ENCODE results near the gene GPRIN2.
"Not testable (repeated sequence)": the region's sequence is repeated elsewhere in the genome, so short reads cannot be mapped to it uniquely, and the experiment has no call there.

GPRIN2 gene

GRCh38 chr10:46536171-46536570, 20.3 kb downstream of the GPRIN2 start:
- TF ChIP-seq ZNF274 (IDR thresholded peaks at IDR 0.05; ENCODE audit: low read depth, low read length) = no peak
- H3K4me3 ChIP-seq (ENCODE audit: low read length) = no peak overlapping the region

DNA sequence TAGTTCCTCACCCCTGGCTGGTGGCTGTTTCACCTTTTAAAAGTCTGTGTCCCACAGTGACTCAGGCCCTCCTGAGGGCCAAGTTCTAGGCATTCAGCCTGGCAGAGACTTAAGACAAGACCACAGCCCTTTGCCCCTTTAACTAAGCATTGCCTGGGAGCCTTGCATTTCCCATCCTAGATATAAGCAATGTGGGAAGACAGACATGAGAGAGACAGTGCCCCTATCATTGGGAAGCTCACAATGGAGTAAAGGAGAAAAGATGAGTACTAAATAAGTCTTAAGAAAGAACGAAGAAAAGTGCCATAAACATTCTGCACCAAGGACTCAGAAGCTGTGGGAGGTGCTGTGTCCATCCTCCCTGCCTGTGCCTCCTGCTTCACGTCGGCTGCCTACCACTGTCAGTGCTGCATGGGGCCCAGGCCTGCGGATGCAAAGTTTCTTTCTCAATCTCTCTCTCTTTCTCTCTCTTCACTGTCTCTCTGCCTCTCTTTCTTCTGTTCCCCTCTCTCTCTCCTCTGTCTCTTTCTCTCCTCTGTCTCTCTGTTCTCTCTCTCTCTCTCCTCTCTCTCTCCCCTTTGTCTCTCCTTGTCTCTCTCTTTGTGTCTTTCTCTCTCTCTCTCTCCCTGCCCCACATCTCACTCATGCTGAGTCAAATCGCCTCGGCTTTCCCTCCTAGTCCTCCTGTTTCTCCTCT, 21.5 kb downstream of the GPRIN2 start:
- TF ChIP-seq ZNF274 (IDR thresholded peaks at IDR 0.05; ENCODE audit: low read depth, low read length) = no peak
- no peak overlapping the region for H3K4me3 ChIP-seq (ENCODE audit: low read length)

GRCh38 chr10:46532256-46532655, 24.2 kb downstream of the GPRIN2 start:
- H3K4me3 ChIP-seq (ENCODE audit: low read length) = not testable (repeated sequence)

DNA sequence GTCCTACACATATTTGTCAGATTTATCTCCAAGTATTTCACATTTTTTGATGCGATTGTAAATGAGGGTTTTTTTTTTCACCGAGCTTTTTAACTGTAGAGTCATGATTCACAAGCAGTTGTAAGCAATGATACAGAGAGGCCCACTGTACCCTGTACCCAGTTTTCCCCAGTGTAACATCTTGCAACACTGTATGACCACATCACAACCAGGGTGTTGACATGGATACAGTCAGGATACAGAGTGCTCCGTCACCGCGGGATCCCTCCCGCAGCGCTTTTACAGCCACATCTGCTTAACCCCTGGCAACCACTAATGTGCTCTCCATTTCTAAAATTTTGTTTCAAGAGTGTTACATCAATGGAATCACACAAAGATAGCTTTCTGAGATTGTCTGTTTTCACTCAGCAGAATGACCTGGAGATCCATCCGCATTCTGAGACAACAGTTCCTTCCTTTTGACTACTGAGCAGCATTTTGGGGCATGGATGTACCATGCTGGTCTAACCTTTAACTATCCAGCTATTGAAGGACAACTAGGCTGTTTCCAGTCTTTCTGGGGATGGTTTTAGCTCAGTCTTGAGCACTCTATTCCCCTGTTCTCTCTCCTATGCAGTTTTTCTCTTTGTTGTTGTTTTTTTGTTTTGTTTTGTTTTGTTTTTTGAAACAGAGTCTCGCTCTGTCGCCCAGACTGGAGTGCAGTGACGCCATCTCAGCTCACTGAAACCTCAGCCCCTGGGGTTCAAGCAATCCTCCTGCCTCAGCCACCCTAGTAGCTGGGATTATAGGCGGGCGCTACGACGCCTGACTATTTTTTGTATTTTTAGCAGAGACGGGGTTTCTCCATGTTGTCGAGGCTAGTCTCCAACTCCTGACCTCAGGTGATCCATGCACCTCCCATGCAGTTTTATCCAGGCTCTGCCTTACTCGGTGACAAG, 25.9 kb downstream of the GPRIN2 start:
- no peak overlapping the region for H3K4me3 ChIP-seq (ENCODE audit: low read length)
- no peak for TF ChIP-seq ZNF274 (IDR thresholded peaks at IDR 0.05; ENCODE audit: low read depth, low read length)

DNA sequence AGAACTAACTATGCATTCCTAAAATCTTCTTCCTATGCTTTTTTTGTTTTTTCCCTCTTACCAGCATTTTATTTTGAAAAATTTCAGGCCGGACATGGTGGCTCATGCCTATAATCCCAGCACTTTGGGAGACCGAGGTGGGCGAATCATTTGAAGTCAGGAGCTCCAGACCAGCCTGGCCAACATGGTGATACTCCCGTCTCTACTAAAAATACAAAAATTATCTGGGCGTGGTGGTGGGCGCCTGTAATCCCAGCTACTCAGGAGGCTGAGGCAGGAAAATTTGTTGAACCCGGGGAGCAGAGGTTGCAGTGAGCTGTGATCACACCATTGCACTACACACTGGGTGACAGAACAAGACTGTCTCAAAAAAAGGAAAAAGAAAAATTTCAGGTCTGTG, 26.7 kb downstream of the GPRIN2 start:
- H3K4me3 ChIP-seq (ENCODE audit: low read length) = not testable (repeated sequence)

DNA sequence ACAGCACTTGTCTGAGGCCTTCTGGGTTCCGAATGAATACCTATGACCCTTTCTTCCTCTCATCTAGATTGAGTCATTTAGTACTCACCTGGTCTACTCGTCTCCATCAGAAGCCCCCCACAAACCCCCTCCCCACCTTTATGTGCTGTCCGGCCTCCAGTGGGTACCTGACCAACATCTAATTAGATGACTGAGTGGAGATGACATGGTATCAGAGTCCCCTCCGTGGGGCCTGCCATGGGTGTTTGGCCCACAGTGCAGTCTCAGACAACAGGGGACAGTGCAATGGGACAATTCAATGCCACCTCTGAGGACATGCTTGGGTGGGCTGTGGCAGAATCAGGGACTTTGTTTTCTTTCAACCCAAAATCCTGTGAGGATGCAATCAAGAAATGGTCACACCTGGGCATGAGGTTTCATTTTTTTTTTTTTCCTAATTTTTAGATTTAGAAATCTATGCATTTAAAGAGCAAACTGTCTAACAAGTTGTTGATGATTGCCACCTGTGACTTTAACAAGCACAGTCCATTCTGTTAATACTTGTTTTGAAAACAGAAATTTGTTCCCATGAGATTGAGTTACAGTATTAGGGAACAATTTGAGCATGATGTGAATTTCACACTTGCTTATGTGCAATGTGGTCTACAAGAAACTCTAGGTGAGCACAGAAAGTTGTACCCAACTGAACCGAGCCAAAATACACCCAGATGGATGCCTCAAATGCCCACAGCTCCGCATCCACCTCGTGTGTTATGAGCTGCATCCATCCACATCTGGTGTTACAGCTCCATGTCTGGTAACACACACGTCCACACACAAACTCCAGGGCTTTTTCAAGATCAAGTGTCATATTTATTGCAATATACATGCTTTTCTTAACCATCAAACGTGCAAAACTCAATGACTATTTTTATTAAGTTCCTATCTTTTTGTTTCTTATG, 27.5 kb downstream of the GPRIN2 start:
- no peak overlapping the region for H3K4me3 ChIP-seq (ENCODE audit: low read length)
- no peak for TF ChIP-seq ZNF274 (IDR thresholded peaks at IDR 0.05; ENCODE audit: low read depth, low read length)

DNA sequence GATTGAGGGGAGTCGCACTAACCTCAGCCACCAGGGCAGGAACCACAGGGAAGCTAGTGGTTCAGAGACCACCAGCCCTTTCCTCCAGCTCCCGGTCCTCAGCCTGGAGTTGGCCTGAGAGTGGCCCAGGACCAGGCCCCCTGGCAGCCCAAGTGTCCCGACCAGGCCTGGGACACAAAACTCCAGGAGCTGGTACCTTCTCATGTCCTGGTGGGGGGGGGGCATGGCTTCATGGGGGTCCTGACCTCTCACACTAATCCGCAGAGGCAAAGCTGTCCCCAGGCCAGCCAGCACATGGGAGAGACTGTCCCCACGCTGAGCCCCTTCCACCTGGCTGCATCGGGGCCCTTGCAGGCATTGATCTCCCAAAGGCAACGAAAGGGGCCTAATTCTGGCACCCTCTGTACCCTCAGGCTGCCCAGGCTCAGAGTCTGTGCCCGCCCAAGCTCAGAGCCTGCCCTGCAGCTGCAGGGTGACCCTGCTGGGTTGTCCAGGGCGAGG, 28.2 kb downstream of the GPRIN2 start:
- no peak overlapping the region for H3K4me3 ChIP-seq (ENCODE audit: low read length)
- no peak for TF ChIP-seq ZNF274 (IDR thresholded peaks at IDR 0.05; ENCODE audit: low read depth, low read length)

DNA sequence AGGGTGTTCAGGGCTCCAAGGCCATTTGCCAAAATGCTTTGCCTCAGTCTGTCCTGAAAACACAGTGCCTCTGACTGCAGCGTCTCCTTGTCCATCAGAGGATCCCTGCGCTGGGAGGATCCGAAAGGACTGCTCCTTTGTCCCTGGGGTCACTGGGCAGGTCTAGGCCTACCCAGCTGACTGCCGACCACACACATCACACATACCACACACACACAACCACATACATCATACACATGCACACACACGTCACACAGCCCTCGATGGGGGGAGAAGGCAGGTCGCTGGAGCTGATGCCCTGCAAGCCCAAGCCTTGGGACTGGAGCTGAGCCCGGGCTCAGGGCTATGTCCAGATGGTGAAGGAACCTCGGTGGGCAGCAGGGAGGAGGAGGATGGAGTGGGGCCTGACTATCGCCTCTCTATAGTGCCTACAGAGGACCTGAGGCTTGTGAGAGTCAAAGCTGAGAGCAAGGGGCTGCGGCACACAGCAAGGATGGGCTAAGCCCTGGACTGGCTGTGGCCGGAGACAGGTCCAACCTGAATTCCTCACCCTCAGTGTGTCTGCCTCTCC, 29.1 kb downstream of the GPRIN2 start:
- no peak for TF ChIP-seq ZNF274 (IDR thresholded peaks at IDR 0.05; ENCODE audit: low read depth, low read length)
- H3K4me3 ChIP-seq (ENCODE audit: low read length) = no peak overlapping the region

- H3K4me3 ChIP-seq (ENCODE audit: low read length) = no peak overlapping the region
- TF ChIP-seq ZNF274 (IDR thresholded peaks at IDR 0.05; ENCODE audit: low read depth, low read length) = no peak
These were observed 29.8 kb downstream of the GPRIN2 start for GRCh38 chr10:46526682-46527038.

DNA sequence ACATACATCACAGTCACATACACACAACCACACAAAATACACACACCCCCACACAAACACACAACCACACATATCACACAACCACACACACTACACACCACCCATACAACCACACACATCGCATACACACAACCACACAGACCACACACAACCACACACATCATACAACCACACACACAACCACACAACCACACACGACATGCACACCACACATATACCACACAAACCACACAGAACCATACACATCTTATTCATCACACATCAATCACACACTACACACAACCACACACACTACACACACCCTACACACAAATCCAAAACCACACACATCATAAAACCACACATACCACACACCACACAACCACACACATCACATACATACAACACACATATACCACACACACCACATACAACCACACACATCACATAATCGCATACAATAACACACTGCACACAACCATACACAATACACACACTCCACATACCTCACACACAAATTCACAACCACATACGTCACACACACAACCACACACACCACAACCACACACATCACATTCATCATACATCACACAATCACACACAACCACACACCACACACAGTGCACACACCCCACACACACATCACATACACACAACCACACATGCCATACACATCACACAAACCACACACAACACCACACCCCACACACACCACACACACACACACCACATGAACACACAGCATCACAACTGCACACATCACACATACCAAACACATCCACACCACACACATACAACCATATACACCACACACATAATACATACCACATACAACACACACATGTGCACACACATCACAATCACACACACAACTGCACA, 30.4 kb downstream of the GPRIN2 start:
- no peak overlapping the region for H3K4me3 ChIP-seq (ENCODE audit: low read length)
- TF ChIP-seq ZNF274 (IDR thresholded peaks at IDR 0.05; ENCODE audit: low read depth, low read length) = no peak

GRCh38 chr10:46525177-46525823, 31.2 kb downstream of the GPRIN2 start:
- TF ChIP-seq ZNF274 (IDR thresholded peaks at IDR 0.05; ENCODE audit: low read depth, low read length) = no peak
- H3K4me3 ChIP-seq (ENCODE audit: low read length) = no peak overlapping the region

DNA sequence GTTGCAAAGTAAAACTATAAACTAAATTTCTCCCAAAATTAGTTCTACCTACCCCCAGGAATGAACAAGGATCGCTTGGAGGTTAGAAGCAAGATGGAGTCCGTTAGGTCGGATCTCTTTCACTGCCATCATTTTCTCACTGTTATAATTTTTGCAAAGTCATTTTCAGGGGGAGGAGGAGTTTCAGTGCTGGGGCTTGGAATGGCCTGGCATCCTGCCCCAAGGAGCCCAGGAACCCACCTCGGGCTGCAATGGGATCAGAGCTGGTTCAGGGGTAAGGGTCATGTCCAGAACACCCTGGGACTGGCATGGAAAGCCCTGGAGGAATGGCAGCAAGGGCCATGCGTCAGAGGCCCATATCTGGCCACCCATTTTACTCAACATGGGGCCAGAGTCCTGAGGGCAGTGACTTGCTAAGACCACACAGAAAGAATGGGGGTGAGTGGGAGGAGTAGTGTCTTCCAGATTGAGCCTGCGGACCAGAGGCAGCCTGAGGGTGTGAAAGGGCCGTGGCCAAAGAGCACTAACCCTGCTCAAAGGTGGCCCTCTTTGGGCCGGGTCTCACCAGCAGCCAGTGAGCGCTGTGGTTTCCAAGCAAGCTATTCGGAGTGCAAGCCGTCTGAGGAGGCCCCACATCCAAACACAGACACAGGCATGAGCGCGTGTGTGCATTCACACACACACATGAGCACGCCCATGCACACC, 31.8 kb downstream of the GPRIN2 start:
- H3K4me3 ChIP-seq (ENCODE audit: low read length) = no peak overlapping the region
- no peak for TF ChIP-seq ZNF274 (IDR thresholded peaks at IDR 0.05; ENCODE audit: low read depth, low read length)
